Measurements from ENCODE around the gene HSPA1A.
A peak's percentile ranks its signal among the peaks of the same experiment; 100 is the strongest.

DNA sequence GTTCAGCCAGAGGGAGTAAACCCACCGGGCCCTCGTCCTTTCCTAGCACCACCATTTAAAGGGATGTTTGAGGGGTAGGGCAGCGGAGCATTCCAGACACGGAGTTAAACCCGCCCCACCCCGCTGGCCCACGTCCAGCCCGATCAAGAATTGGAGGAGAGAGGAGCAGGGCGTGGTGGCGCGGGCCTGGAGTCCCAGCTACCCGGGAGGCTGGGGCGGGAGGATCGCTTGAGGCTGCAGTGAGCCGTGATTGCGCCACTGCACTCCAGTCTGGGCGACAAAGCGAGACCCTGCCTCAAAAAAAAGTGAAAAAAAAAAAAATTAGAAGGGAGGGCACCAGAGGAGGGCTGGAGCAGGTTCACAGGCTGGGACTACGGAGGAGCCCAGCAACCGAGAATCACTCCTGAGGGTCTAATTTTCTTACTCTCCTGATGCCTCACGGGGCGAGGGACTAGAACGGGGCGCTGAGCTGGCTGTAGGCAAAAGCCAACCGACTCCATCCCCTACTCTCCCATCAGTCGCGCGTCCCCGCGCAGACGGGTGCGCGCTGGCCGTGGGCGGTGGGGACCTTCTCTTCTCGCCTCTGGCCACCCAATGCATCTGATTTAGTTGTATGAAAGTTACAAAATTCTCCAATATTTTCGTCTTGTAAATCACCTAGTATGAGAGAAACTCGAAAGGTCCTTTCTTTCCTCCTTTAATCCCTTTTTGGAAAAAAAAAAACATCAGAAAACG is 6.1 kb downstream of the HSPA1A start:
- TF ChIP-seq CTCF (IDR thresholded peaks at IDR 0.05) (peak in 1 of 3 donors; percentile 18), POLR2A (IDR thresholded peaks at IDR 0.05) (peak; percentile 55)

All from ovary (tissue), 3 donors.